IPS-18a (cell line): ENCODE results near the gene TIE1.

Source experiments
- H3K27ac ChIP-seq: one replicate; pipeline ENCODE4 v1.5.1; 2013; ENCODE audit warnings: low read length
- H3K27me3 ChIP-seq: one replicate; pipeline ENCODE4 v1.6.1; 2013; ENCODE audit warnings: mild to moderate bottlenecking, low read length; ENCODE audit not compliant: control insufficient read depth, insufficient read depth
- H3K36me3 ChIP-seq: one replicate; pipeline ENCODE4 v1.6.1; 2013; ENCODE audit warnings: low read depth, low read length; ENCODE audit not compliant: control insufficient read depth
- H3K4me1 ChIP-seq: one replicate; pipeline ENCODE4 v1.6.1; 2013; ENCODE audit warnings: low read depth, low read length; ENCODE audit not compliant: control insufficient read depth
- H3K4me3 ChIP-seq: one replicate; pipeline ENCODE4 v1.5.1; 2013; ENCODE audit warnings: low read length
- H3K9ac ChIP-seq: one replicate; pipeline ENCODE4 v1.6.1; 2013; ENCODE audit warnings: mild to moderate bottlenecking, low read length, moderate library complexity
- H3K9me3 ChIP-seq: one replicate; pipeline ENCODE4 v1.6.1; 2013; ENCODE audit warnings: low read depth, low read length; ENCODE audit not compliant: control insufficient read depth

Gene TIE1

DNA sequence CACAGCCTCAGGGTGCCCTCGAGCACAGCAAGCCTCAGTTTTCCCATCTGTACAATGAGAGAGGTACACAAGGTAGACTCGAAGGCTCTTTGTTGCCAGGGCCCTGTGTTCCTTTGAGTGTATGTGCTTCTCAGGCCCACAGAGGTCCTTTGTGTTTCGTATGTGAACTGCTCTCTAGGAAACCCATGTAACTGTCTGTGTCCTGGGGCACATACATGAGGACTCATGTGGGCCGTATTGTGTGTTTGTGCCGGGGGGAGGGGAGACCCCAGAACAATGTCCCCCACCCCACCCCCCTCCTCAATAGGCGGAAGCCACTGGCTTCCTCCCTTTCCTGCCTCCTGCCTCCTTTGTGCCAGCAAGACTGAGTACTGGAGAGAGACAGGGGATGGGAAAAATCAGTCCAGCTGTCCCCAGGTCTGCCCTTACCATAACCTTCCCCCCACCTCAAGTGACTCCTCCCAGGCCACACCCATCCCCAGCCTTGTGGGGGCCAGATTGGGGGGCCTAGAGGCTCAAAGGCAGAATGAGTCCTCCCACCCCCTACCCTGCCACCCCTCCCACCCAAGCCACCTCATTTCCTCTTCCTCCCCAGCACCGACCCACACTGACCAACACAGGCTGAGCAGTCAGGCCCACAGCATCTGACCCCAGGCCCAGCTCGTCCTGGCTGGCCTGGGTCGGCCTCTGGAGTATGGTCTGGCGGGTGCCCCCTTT lies at the start of gene TIE1:
TSS of gene TIE1 (plus strand) at position 605 of the 717 bp plus-strand sequence. CDS start at position 695, 90 bp downstream.
- H3K9me3 ChIP-seq, result no peaks in the 10 kb centered on the region
- no peak within 1 kb of the TSS for H3K9ac ChIP-seq
- H3K27ac ChIP-seq, result no peak within 1 kb of the TSS
- H3K36me3 ChIP-seq, result no peaks in the 10 kb centered on the region
- H3K4me1 ChIP-seq, result peaks cover 13% of the 10 kb centered on the region
- H3K4me3 ChIP-seq, result no peak within 1 kb of the TSS
- H3K27me3 ChIP-seq, result no peaks in the 10 kb centered on the region

DNA sequence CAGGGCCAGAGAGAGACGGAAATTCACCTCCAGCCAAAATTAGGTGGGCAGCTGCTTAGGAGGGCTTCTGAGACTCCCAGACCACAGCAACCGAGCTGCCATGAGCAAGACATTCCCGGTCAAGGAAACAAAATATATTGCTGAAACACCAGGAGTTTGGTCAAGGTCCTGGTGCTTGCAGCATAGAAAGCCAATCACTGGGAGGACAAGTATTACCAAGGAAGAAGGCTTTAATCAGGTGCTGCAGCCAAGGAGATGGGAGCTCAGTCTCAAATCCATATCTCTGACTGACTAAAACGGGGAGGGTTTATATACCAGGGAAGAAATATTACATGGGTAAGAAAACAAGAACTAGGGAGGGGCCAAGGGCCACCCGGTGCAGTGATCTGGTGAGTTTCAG lies 49.8 kb upstream of the TIE1 start:
- no peak overlapping the region for H3K27ac ChIP-seq
- peaks cover 13% of the 10 kb centered on the region for H3K9me3 ChIP-seq
- H3K4me1 ChIP-seq, result no peaks in the 10 kb centered on the region
- no peak overlapping the region for H3K9ac ChIP-seq
- no peaks in the 10 kb centered on the region for H3K27me3 ChIP-seq
- H3K36me3 ChIP-seq, result no peaks in the 10 kb centered on the region
- no peak overlapping the region for H3K4me3 ChIP-seq

- no peaks in the 10 kb centered on the region for H3K27me3 ChIP-seq
- H3K4me3 ChIP-seq, result no peak overlapping the region
- no peaks in the 10 kb centered on the region for H3K4me1 ChIP-seq
- H3K9me3 ChIP-seq, result peaks cover 2% of the 10 kb centered on the region
- no peak overlapping the region for H3K27ac ChIP-seq
- H3K9ac ChIP-seq, result no peak overlapping the region
- H3K36me3 ChIP-seq, result no peaks in the 10 kb centered on the region
These were observed 48.6 kb upstream of the TIE1 start for GRCh38 chr1:43252225-43252624.

- H3K4me1 ChIP-seq, result no peaks in the 10 kb centered on the region
- no peak overlapping the region for H3K4me3 ChIP-seq
- no peak overlapping the region for H3K27ac ChIP-seq
- no peaks in the 10 kb centered on the region for H3K36me3 ChIP-seq
- H3K9me3 ChIP-seq, result no peaks in the 10 kb centered on the region
- H3K27me3 ChIP-seq, result no peaks in the 10 kb centered on the region
- H3K9ac ChIP-seq, result no peak overlapping the region
These were observed 47.6 kb upstream of the TIE1 start for GRCh38 chr1:43253173-43253572.

GRCh38 chr1:43253876-43254275 lies 46.9 kb upstream of the TIE1 start:
- Histone ChIP-seq H3K9me3 (no peaks in the 10 kb centered on the region), H3K36me3 (no peaks in the 10 kb centered on the region), H3K4me3 (no peak overlapping the region), H3K9ac (no peak overlapping the region), H3K4me1 (no peaks in the 10 kb centered on the region), H3K27me3 (no peaks in the 10 kb centered on the region), H3K27ac (no peak overlapping the region)

DNA sequence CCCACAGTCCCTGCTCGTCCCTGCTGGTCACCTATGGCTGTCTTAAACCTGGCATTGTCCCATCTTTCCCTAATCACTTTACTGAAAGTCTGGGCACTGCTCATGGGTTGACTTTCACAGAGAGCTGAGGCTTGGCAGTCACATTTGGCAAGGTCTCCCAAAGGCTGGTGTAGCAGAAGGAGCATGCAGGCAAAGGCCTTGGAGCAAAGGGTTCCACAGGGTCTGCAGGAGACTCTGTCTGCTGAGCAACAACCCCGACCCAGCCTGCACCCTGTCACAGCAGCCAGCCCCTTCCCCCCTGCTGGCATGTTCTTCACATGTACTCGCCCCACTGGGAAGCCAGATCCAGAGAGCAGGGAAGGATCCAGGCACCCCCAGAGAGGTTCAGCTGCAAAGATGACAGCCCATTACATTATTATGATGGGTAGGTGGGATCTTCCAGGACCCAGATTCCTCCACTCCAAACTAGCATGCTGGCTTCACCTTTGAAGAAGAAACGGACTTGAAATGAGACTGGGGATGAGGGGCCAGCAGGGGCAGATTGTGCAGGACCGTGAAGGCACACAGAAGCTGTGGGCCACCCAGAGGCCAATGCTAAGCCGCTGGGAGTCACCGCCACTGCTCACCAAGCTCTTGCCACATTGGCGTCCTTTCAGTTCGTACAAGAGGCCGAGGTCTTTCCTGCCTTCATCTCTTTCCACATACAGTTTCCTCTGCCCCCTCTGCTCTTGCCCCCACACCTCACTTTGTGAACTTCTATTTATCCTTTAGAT lies 45.2 kb upstream of the TIE1 start:
- H3K36me3 ChIP-seq, result no peaks in the 10 kb centered on the region

DNA sequence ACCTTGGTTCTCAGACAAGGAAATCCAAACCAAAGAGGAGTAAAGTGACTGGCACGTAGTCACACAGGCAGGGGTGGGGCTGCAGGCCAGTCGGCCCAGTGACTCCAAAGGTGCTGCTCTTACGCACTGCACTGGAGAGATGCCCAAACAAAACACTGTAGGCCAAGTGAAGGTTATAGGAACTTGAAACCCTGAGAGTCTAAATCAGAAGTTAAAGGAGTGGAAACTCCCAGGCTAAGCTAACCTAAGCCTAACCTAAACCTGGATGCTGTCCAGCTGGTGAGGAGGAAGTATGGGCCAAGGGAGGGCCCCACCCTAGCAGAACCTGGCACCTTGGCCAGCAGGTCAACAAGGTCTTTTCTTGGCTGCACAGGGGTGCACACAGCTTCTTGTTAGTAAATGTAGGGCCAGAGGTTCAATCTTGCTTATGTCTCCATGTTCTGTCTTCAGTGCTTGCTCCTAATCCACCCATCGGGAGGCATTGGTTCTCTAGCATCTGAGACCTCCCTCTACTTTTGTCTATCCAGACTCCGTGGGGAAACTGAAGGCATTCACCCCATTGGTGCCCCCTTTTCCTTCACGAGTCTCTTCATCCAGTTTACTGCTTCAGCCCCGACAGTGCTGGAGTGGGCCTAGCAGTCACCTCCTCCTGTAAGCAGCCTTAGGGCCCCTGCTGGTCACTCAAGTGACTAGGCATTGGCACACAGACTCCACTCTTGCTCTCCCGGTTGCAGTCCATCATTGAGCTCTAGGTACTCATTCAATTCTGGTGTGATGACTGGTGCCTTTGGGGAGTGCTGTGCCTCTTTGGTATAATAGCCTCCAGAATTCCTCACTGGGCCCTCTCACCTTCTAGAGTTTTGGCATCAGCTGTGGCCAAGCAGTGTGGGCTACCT lies 43.9 kb upstream of the TIE1 start:
- H3K9me3 ChIP-seq, result peaks cover 6% of the 10 kb centered on the region
- no peak overlapping the region for H3K4me3 ChIP-seq
- H3K27me3 ChIP-seq, result no peaks in the 10 kb centered on the region
- no peak overlapping the region for H3K9ac ChIP-seq
- H3K36me3 ChIP-seq, result no peaks in the 10 kb centered on the region
- no peak overlapping the region for H3K27ac ChIP-seq
- no peaks in the 10 kb centered on the region for H3K4me1 ChIP-seq

More for the DNA sequence above, 45.2 kb upstream of the TIE1 start:
- Histone ChIP-seq H3K27ac (no peak overlapping the region), H3K9ac (no peak overlapping the region), H3K4me3 (no peak overlapping the region), H3K4me1 (no peaks in the 10 kb centered on the region), H3K9me3 (no peaks in the 10 kb centered on the region), H3K27me3 (no peaks in the 10 kb centered on the region)

GRCh38 chr1:43258370-43258769 lies 42.4 kb upstream of the TIE1 start:
- Histone ChIP-seq H3K27ac (no peak overlapping the region), H3K9ac (no peak overlapping the region), H3K36me3 (no peaks in the 10 kb centered on the region), H3K4me3 (no peak overlapping the region), H3K27me3 (no peaks in the 10 kb centered on the region), H3K4me1 (no peaks in the 10 kb centered on the region), H3K9me3 (peaks cover 16% of the 10 kb centered on the region)

DNA sequence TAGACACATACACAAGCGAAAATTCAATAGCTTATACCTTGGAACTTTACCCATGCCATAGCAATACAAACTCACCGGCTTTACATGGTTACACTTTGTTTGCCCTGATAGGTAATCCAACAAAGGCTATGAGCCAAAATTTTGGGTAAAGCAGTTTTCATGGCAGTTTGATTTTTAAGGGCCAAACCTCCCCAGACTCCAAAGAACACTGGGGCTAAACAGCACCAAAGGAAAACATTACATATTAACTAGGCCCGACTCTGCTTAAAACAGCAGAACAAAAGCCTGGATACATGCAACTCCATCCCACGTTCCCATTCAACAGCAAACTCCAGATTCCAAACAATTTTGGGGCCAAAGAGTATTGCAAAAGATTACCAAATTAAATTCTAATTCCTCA lies 35.4 kb upstream of the TIE1 start:
- H3K9ac ChIP-seq, result no peak overlapping the region

DNA sequence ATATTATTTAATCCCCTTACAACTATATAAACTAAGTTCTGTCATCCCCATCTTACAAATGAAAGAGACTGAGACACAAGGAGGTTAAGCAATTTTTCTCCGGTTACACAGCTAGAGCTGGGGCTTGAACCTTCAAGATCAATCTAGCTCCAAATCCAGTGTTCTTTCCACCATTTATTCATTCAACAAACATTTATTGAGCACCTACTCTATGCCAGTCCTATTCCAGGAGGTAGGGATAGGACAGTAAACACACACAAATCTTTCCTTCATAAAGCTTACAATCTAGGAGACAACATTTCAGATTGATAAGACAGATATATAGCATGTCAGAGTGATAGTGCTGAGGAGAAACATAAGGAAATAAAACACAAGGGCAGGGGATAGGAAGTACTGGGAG lies 33.9 kb upstream of the TIE1 start:
- Histone ChIP-seq H3K9me3 (peaks cover 18% of the 10 kb centered on the region), H3K36me3 (no peaks in the 10 kb centered on the region), H3K9ac (no peak overlapping the region), H3K27ac (no peak overlapping the region), H3K4me3 (no peak overlapping the region), H3K27me3 (no peaks in the 10 kb centered on the region), H3K4me1 (peaks cover 12% of the 10 kb centered on the region)

More for the DNA sequence above, 35.4 kb upstream of the TIE1 start:
- H3K4me1 ChIP-seq, result peaks cover 9% of the 10 kb centered on the region
- no peaks in the 10 kb centered on the region for H3K27me3 ChIP-seq
- peaks cover 24% of the 10 kb centered on the region for H3K9me3 ChIP-seq
- no peak overlapping the region for H3K4me3 ChIP-seq
- no peak overlapping the region for H3K27ac ChIP-seq
- no peaks in the 10 kb centered on the region for H3K36me3 ChIP-seq

DNA sequence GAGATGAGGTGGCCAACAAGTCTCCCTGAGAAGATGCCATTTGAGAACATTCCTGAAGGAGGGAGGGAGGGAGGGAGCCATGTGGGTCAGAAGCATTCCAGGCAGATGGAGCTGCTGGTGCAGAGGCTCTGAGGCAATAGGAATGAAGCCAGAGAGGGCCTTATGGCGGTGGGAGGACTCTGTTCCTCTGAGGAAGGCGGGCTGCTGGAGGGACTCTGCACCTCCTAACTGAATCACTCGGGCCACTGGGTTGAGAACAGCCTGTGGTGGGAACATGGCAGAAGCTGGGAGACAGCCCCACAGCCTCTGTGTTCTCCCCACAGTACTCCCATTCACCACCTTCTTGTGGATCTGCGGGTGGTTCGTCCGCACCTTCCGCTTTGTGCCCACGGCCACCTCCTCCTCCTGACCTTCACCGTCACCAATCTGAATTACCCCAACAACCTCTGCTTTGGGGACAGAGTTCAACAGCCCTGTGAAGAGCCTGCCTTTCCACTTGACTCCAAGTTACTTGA lies 33.4 kb upstream of the TIE1 start:
- H3K9ac ChIP-seq, result no peak overlapping the region
- no peak overlapping the region for H3K27ac ChIP-seq
- no peaks in the 10 kb centered on the region for H3K27me3 ChIP-seq
- no peak overlapping the region for H3K4me3 ChIP-seq
- no peaks in the 10 kb centered on the region for H3K36me3 ChIP-seq
- H3K9me3 ChIP-seq, result peaks cover 15% of the 10 kb centered on the region
- H3K4me1 ChIP-seq, result peaks cover 12% of the 10 kb centered on the region
